GM18951 (cell line): Measurements from ENCODE around the gene SNX22.

Experiments
- POLR2A ChIP-seq: IDR thresholded peaks from 4 replicates; pipeline ENCODE4 v1.6.1; 2011; ENCODE audit warnings: mild to moderate bottlenecking; ENCODE audit not compliant: insufficient read length, insufficient read depth; ENCODE audit errors: extremely low read depth
- in situ Hi-C: fragments of 300-500 bp; cut with MboI; formaldehyde crosslinking; loops from one replicate; pipeline ENCODE4 v1.12.0; 2022; ENCODE audit warnings: low sequenced_read_pairs, mixed read lengths, inconsistent platforms; ENCODE audit not compliant: unreplicated experiment

SNX22 gene

DNA sequence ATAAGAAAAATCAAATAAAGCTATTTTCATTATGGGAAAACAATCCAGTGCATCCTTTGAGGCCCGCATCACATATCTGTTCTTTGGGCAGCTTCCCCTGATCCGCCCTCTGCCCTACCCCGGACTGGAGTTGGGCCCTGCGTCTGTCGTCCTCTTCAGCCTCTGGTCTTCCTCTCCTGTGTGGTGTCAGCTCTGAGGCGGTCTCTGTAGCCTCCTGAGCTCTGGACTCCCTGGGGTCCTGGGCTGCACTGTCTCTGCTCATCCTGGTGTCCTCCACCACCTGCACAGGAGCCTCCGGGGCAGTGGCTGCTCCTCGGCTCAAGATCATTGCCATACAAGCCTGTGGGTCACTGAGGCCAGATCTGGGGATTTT lies 7.4 kb upstream of the SNX22 start:
- in situ Hi-C loops: no loop called here
- TF ChIP-seq POLR2A: no peak

GRCh38 chr15:64144565-64145281 lies 6.8 kb upstream of the SNX22 start:
- in situ Hi-C loops: no loop called here

DNA sequence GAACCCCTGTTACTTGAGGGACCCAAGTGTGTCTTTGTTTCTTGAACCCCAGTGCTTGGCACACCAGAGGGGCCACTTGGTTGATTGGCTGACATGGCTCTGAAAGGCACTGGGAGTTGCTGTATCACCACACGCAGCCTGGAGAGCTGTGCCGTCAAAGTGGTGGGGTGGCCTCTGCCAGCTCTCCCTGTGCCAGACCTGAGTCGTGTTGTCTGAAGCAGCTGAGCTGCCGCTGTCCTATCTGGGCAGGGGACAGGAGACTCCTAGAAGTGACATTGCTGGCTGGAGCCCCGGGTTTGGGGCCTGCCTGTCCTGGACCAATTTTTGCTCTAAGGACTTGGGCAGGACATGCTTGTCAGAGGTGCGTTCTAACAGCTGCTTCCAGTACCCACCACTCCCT lies 5.5 kb upstream of the SNX22 start:
- TF ChIP-seq POLR2A: no peak
- in situ Hi-C loops: no loop called here

More at GRCh38 chr15:64144565-64145281, 6.8 kb upstream of the SNX22 start:
- TF ChIP-seq POLR2A: peak; percentile 27

DNA sequence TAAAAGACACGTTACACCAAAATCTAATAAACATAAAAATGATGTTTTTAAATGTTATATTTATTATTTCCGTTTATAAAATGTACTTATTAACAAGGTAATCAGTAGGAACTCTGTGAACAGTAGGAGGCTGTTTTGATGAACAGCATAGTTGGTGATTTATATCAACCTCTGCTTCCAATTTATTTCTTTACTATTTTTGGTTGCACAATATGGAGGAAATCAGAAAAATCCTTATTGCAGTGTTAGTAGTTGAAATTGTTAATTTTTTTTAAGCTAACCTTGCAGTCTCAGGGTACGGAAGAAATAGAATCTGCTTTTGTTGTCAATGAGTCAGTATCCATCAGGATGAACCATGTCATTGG lies 5.0 kb upstream of the SNX22 start:
- in situ Hi-C loops: no loop called here
- TF ChIP-seq POLR2A: no peak

DNA sequence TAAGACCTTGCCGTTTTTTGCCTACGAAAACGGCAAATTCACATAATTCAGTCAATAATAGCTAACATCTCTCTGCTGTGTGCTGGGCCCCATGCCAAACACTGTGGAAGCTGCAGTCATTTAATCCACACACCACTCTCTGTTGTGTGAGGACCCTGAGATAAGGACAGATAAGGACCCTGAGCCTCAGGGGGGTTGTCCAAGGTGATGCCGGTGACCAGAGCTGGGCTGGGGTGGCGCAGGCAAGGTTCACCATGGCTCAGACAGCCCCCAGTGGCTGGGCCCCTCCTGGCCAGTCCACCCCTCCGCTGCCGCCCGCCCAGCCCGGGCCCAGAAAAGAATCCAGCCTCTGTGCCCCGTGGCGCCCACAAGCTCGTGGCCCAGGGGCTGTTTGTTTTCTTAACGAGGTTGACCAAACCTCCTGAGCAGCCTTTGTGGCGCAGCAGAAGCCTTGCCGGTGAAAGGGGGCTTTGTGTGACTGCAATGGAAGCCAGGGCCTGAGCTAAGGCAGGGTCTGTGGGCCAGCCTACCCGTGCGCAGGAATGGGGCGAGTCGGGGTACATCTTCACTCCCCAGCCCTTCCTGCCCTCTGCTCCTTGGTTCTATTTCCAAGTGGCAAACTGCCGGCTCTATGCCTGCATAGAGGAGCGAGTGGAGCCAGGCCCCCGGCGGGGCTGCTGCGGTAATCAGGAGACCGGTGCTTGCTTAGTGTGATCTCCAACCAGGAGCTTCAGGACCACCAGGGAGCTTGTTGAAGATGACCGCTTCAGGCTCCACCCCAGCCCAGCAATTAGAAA lies 4.4 kb upstream of the SNX22 start:
- no peak for TF ChIP-seq POLR2A
- in situ Hi-C loops: no loop called here

DNA sequence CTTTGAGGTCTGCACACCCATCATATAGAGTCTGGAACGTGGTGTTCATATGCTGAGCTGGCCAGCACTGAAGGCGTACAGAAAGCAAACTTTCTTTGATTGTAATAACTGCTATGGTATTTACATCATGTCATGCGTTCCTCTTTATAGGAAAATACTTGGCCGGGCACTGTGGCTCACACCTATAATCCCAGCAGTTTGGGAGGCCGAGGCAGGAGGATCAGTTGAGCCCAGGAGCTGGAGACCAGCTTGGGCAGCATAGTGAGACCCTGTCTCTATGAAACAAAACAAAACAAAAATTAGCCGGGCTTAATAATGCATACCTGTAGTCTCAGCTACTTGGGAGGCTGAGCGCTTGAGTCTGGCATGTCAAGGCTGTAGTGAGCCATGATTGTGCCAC lies 3.4 kb upstream of the SNX22 start:
- TF ChIP-seq POLR2A: no peak
- in situ Hi-C loops: no loop called here

DNA sequence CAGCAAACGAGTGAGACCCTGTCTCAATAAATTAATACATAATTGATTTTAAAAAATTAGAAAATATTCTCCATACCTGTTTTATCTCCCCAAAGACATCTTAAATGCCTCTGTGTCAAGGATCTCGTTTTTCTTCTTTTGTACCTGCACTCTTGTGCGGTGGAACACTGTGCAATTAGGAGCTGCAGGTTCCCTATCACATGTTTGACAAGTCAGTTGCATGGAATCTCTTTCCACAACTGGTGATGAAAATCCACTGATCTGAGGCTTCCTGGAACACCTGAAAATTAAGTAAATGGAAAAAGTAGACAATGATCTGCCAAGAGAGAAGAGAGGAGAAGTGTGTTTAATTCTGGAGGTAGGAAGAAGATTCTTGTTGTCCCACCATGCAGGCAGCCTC lies 3.0 kb upstream of the SNX22 start:
- TF ChIP-seq POLR2A: no peak
- in situ Hi-C loops: no loop called here

GRCh38 chr15:64149424-64149823 lies 2.1 kb upstream of the SNX22 start:
- no peak for TF ChIP-seq POLR2A
- in situ Hi-C loops: no loop called here

GRCh38 chr15:64149893-64150578 lies 1.5 kb upstream of the SNX22 start:
- no peak for TF ChIP-seq POLR2A
- in situ Hi-C loops: no loop called here

DNA sequence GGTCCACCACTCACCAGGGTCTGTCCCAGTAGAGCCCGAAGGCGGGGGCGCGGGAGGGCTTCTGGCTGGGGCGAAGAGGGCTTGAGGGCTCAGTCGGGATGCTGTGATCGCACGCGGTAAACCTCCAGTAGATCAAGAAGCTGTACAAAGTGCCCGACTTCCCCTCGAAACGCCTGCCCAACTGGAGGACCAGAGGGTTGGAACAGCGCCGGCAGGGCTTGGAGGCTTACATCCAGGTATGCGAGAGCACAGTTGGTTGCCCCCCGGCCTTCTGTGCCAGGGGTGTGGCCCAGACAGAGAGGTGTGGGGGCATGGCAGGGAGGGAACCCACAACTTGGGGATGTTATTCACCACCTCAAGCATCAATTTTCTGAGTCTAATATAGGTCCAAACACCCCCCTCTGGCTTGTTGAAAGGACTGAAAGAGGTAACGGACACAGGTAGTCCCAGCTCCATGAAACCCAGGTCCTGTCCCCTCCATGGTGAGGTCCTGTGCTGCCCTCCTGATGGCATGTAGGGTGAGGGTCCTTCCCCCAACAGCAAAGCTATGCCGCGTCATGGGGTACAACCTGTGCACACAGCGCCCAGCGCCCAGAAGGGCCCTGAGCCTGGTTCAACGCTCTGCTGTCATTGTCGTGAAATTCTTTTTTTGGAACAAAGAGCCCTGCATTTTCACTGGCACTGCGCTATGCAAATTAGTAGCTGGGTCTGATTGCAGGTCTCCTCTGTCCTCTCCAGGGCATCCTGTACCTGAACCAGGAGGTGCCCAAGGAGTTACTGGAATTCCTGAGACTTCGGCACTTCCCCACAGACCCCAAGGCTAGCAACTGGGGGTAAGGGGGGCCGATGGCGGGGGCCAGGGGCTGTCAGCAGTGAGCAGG lies 1.2 kb downstream of the SNX22 start:
- TF ChIP-seq POLR2A: peak; percentile 47
- in situ Hi-C loops: no loop called here

DNA sequence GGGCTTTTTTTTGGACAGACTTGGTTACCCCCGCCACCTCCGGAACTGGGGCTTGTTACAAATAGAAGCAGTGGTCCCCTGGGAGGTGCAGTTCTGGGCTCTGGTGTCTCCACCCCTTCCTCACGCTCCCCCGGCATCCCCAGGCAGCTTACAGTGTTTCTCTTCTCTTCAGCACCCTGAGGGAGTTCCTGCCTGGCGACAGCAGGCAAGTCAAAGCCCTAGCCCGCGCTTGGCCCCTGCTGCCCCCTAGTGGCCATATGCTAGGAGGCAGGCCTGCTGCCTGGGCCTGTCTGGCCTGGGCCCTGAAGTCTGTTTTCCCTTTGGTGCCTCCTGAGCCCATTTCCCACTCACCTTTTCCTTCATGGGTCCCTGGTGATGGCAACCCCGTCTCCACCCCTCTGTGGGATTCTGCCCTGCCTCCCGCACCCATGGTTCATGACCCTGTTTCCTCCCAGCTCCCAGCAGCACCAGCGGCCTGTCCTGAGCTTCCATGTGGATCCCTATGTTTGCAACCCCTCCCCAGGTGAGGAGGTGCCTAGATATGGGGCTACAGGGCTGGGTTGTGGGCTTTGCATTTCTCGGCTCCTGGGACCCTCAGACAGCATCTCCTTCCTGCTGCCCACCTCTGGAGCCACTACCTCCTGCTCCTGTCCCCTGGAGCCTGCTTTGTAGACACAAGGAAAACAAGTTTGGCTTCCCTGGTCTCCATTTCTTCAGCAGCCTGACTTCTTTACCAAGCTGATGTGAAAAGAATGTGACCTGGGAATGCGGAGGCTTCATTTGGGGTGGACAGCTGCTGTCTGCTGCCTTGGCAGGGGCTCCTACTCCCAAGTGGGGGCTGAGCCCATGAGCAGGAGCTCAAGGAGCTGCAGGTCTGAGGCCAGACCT lies 2.2 kb downstream of the SNX22 start:
- in situ Hi-C loops: no loop called here
- peak; percentile 52 for TF ChIP-seq POLR2A
